ENCODE results near the gene ARPP21.

- TF ChIP-seq, protein P1, sequence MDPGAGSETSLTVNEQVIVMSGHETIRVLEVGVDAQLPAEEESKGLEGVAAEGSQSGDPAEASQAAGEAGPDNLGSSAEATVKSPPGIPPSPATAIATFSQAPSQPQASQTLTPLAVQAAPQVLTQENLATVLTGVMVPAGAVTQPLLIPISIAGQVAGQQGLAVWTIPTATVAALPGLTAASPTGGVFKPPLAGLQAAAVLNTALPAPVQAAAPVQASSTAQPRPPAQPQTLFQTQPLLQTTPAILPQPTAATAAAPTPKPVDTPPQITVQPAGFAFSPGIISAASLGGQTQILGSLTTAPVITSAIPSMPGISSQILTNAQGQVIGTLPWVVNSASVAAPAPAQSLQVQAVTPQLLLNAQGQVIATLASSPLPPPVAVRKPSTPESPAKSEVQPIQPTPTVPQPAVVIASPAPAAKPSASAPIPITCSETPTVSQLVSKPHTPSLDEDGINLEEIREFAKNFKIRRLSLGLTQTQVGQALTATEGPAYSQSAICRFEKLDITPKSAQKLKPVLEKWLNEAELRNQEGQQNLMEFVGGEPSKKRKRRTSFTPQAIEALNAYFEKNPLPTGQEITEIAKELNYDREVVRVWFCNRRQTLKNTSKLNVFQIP (CRISPR knock-in tag; IDR thresholded peaks at IDR 0.05; ENCODE audit: borderline replicate concordance, low read depth), result no peak
- TF ChIP-seq PATZ1 (CRISPR knock-in tag; IDR thresholded peaks at IDR 0.05; ENCODE audit: borderline replicate concordance) (no peak), ZNF565 (CRISPR knock-in tag; conservative IDR thresholded peaks at IDR 0.05; ENCODE audit: low read depth) (no peak), TCF4 (CRISPR knock-in tag; IDR thresholded peaks at IDR 0.05; ENCODE audit: borderline replicate concordance) (no peak), RARB (CRISPR knock-in tag; IDR thresholded peaks at IDR 0.05) (no peak), SNAI2 (CRISPR knock-in tag; IDR thresholded peaks at IDR 0.05) (no peak)
- TF ChIP-seq, protein P2, sequence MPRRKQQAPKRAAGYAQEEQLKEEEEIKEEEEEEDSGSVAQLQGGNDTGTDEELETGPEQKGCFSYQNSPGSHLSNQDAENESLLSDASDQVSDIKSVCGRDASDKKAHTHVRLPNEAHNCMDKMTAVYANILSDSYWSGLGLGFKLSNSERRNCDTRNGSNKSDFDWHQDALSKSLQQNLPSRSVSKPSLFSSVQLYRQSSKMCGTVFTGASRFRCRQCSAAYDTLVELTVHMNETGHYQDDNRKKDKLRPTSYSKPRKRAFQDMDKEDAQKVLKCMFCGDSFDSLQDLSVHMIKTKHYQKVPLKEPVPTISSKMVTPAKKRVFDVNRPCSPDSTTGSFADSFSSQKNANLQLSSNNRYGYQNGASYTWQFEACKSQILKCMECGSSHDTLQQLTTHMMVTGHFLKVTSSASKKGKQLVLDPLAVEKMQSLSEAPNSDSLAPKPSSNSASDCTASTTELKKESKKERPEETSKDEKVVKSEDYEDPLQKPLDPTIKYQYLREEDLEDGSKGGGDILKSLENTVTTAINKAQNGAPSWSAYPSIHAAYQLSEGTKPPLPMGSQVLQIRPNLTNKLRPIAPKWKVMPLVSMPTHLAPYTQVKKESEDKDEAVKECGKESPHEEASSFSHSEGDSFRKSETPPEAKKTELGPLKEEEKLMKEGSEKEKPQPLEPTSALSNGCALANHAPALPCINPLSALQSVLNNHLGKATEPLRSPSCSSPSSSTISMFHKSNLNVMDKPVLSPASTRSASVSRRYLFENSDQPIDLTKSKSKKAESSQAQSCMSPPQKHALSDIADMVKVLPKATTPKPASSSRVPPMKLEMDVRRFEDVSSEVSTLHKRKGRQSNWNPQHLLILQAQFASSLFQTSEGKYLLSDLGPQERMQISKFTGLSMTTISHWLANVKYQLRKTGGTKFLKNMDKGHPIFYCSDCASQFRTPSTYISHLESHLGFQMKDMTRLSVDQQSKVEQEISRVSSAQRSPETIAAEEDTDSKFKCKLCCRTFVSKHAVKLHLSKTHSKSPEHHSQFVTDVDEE (CRISPR knock-in tag; IDR thresholded peaks at IDR 0.05), result no peak
These were observed 69.3 kb downstream of the ARPP21 start for GRCh38 chr3:35708394-35709271.
